Activated CD4-positive, alpha-beta T cell treated with anti-CD3 and anti-CD28 coated beads, Interleukin-2, amount 10 ng/mL, durations not matched to agents 7 days and 5 days (primary cell): ENCODE results near the gene PANX1. TPM values are rescaled to one million over a fixed set of nuclear protein-coding genes. Genes with fewer than 3 reads are reported as not detected.

ENCODE experiments used
- CTCF ChIA-PET: fragments of 350-600 bp; sonication (Branson Sonifier 250); formaldehyde crosslinking; loops from one replicate; lab custom pipeline; 2021; ENCODE audit warnings: antibody characterized with exemption; lab: Charles Lee
- POLR2A ChIA-PET: fragments of 350-600 bp; sonication (Branson Sonifier 250); formaldehyde crosslinking; loops from one replicate; lab custom pipeline; 2021; ENCODE audit warnings: antibody characterized with exemption; lab: Charles Lee
- DNase-seq: peaks from one replicate; pipeline ENCODE4 v3.0.0-alpha.2; 2020
- H3K27ac Mint-ChIP-seq: one replicate; pipeline ENCODE4 v1.8.0; 2021; ENCODE audit warnings: mild to moderate bottlenecking, moderate library complexity, mixed read lengths
- H3K27me3 Mint-ChIP-seq: one replicate; pipeline ENCODE4 v1.8.0; 2021; ENCODE audit warnings: mixed read lengths
- H3K36me3 Mint-ChIP-seq: one replicate; pipeline ENCODE4 v1.8.0; 2021; ENCODE audit warnings: low read depth, mixed read lengths
- H3K4me1 Mint-ChIP-seq: one replicate; pipeline ENCODE4 v1.8.0; 2021; ENCODE audit warnings: mixed read lengths
- H3K4me3 Mint-ChIP-seq: one replicate; pipeline ENCODE4 v1.8.0; 2021; ENCODE audit warnings: mild to moderate bottlenecking, moderate library complexity, mixed read lengths
- H3K9me3 Mint-ChIP-seq: one replicate; pipeline ENCODE4 v1.8.0; 2021; ENCODE audit warnings: mixed read lengths
- total RNA-seq, 2 experiments: library from RNA; stranded (reverse); gene quantifications; one replicate each; pipeline ENCODE4 v1.2.3, GENCODE V29; 2021

The PANX1 gene
- total RNA-seq, 2 experiments from 2014 or later = 13.2 to 13.9 TPM

DNA sequence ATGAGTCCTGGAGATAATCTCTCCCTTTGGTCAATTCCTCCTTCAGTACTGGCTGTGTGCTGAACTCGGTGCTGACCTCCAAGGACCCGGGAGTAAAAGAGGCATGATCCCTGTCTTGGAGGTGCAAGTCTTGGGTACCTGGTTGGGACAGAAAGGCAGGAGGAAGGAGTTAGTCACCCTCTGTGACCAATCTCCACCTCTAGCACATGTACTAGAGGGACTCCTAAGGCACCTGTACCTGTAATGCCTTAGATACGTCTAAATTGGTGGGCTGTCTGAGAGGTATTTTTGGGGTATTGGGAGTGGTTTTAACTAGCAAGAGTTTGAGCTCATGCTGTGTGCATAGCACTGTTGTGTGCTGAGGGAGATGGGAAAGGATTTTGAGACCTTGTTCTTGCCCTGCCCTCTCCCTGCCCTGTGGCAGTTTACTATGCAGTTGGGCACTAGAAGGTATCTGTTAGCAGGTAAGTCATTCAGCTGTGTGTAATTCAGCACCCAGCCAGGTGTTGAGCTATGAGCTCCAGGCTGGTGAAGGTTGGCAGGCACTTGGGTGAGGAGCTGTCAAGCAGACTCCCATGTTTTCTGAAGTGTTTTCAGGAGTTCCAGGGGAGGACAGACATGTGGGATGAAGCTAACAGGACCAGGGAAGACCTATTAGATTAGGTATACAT is 2.5 kb downstream of the PANX1 start:
- Mint-ChIP-seq H3K9me3 (no peaks in the 10 kb centered on the region), H3K4me1 (peaks cover 46% of the 10 kb centered on the region), H3K27ac (no peak overlapping the region), H3K4me3 (no peak overlapping the region), H3K36me3 (peaks cover 6% of the 10 kb centered on the region), H3K27me3 (no peaks in the 10 kb centered on the region)
- ChIA-PET CTCF (no interaction called here), POLR2A (no interaction called here)
- no peak for DNase-seq

DNA sequence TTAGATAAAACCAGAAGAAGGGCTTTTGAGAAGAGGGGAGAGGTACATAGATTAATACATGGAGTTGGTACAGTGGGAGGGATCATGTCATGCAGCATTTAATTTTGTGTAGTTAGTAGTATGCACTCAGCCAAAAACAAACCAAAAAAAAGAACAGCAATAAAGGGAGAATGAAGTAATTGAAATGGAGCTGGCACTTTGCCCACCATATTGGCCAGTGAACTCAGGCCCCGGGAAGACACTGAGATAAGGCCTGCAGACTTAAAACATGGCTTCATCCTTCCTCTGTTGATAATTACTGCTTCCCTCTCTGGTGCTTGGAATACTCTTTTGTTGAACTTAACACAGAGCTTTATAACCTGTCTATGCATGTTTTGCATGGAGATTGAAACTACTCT is 3.1 kb downstream of the PANX1 start:
- POLR2A ChIA-PET = interaction anchor here (0.6 kb wide), 1 partner anchor 22 kb away, joined by 4 read pairs; no protein-coding TSS in a partner anchor

DNA sequence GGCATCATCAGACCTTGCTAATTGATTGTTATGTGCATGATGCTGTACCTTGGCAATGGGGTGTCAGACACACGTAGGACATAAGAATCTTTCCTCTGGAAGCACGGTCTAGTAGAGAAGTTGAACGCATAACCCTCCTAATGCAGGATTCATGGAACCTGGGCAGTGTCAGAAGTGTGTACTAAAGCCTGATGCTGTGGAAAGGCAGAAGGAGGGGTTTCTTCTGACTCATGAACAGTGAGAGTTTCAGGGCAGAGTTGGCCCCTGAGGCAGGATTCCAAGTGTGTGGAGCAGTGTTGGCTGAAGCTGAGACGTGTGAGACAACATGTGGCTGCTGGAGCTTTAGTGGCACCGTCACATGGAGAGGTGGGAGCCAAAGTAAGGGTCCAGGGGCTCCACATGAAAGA is 3.5 kb downstream of the PANX1 start:
- Mint-ChIP-seq H3K27ac (no peak overlapping the region), H3K27me3 (no peaks in the 10 kb centered on the region), H3K4me1 (peaks cover 49% of the 10 kb centered on the region), H3K4me3 (no peak overlapping the region), H3K9me3 (no peaks in the 10 kb centered on the region), H3K36me3 (peaks cover 10% of the 10 kb centered on the region)
- ChIA-PET CTCF (no interaction called here), POLR2A (interaction anchor here (0.6 kb wide), 1 partner anchor 21 kb away, joined by 4 read pairs; no protein-coding TSS in a partner anchor)
- DNase-seq = no peak

More for the DNA sequence above, 3.1 kb downstream of the PANX1 start:
- H3K9me3 Mint-ChIP-seq = no peaks in the 10 kb centered on the region
- H3K4me1 Mint-ChIP-seq = peaks cover 49% of the 10 kb centered on the region
- H3K4me3 Mint-ChIP-seq = no peak overlapping the region
- DNase-seq = no peak
- H3K36me3 Mint-ChIP-seq = peaks cover 9% of the 10 kb centered on the region
- CTCF ChIA-PET = no interaction called here
- H3K27ac Mint-ChIP-seq = no peak overlapping the region
- no peaks in the 10 kb centered on the region for H3K27me3 Mint-ChIP-seq

DNA sequence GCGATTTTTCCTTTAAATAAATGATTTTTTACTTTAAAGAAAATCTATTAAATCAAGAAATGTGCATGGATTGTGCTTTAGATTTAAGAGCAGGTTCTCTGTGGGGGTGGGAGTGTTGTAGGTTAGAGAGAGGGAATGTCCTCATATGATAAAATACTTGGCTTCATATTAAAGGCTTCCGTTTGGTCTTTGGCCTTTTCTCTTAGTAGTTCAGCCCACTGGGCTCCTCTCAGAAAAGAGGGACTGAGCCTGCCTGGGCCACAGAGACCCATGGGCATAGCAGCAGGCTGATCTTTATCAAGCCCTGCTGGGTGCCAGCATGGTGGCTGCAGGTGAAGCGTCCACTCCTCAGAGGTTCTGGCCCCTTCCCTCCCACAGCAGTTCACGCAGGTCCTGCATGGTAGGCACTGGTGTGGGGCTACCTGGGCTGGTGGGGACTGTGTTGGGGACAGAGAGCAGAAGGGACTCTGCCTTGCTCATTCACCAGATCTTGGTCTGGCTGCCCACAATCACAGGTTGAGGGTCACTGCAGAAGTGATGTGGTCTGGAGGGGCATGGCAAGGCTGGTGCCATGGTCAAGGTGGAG is 4.3 kb downstream of the PANX1 start:
- no peaks in the 10 kb centered on the region for H3K9me3 Mint-ChIP-seq
- POLR2A ChIA-PET = no interaction called here

DNA sequence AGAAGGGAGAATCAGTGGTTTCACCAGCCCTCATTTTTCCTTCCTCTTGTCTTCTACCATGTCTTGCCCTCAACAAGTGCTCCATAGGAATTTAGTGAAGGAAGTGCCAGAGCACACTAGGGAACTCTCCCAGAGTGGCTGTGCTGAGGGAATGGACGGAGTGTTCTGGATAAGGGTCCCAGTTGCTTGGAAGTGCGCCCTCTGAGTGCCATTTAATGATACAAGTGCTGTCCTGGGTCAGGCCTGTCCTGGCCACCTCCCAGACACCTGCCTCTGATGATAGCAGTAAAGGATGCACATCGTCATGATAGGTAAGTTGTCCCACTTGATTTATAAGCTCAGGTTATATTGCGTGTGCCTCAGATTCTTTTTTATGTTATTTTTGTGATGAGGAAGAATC is 5.1 kb downstream of the PANX1 start:
- CTCF ChIA-PET = interaction anchor here (1.4 kb wide), 1 partner anchor 11 kb away, joined by 3 read pairs; no protein-coding TSS in a partner anchor

More for the DNA sequence above, 4.3 kb downstream of the PANX1 start:
- Mint-ChIP-seq H3K27me3 (no peaks in the 10 kb centered on the region), H3K36me3 (peaks cover 10% of the 10 kb centered on the region), H3K27ac (no peak overlapping the region), H3K4me1 (peaks cover 41% of the 10 kb centered on the region), H3K4me3 (no peak overlapping the region)
- CTCF ChIA-PET = no interaction called here
- no peak for DNase-seq

DNA sequence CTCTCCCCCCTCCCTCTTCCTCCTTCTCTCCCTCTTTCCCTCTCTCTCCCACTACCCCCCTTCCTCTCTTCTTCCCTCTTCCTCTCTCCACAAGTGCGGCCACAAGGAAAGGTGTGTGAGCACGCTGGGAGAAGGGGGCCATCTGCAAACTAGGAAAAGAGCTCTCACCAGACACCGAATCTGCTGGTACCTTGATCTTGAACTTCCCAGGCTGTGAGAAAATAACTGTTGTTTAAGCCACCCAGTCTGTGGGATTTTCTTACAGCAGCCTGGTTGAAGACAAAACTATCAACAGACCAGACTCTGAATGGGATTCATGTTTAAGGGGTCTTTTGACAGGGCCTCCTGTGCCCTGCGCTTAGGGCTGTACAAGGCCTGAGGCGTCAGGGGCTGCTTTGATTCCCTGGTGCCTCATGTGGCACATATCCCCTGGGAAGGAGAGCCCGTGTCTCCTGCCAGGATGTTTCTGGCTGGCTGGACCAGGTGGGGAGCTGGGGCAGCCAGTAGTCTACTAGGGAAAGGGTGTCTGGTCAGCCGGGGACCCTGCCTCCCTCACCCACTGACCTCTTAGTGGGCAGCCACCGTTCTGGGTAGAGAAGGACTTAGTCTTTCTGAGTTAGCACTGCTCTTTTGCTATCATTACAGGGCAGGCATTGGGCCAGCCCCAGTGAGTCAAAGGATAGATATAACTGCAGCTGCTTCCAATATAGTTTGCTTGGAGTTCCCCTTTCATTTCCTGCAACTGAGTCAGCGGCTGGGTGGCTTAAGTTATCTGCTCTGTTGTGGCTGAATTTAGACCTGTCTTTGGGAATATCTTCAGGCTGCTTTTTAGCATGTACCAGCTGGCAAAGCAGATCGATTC is 6.2 kb downstream of the PANX1 start:
- ChIA-PET CTCF (interaction anchor here (1.4 kb wide), 1 partner anchor 10 kb away, joined by 3 read pairs; no protein-coding TSS in a partner anchor), POLR2A (no interaction called here)
- Mint-ChIP-seq H3K27ac (no peak overlapping the region), H3K36me3 (peaks cover 10% of the 10 kb centered on the region), H3K27me3 (no peaks in the 10 kb centered on the region), H3K4me3 (no peak overlapping the region), H3K9me3 (no peaks in the 10 kb centered on the region), H3K4me1 (peaks cover 34% of the 10 kb centered on the region)
- no peak for DNase-seq

More for the DNA sequence above, 5.1 kb downstream of the PANX1 start:
- no peak overlapping the region for H3K27ac Mint-ChIP-seq
- POLR2A ChIA-PET = no interaction called here
- no peak for DNase-seq
- H3K4me3 Mint-ChIP-seq = no peak overlapping the region
- no peaks in the 10 kb centered on the region for H3K27me3 Mint-ChIP-seq
- H3K9me3 Mint-ChIP-seq = no peaks in the 10 kb centered on the region
- H3K4me1 Mint-ChIP-seq = peaks cover 34% of the 10 kb centered on the region
- H3K36me3 Mint-ChIP-seq = peaks cover 10% of the 10 kb centered on the region

DNA sequence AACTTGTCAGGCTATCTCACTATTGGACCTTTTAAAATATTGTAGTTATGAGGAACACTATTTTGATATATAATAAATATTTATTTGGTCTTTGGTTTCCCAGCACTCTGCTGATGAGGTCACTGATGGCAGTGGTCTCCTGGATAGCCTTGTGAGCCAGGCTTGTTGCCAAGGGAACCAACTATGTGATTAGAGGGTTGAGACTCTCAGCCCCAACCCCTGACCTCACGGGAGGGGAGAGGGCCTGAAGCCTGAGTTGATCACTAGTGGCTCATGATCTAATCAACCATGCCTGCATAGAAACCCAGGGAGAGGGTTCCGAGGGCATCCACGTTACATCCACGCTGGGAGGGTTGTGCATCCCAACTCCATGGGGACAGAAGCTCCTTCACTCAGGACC is 10.8 kb downstream of the PANX1 start:
- Mint-ChIP-seq H3K27me3 (no peaks in the 10 kb centered on the region), H3K36me3 (peaks cover 10% of the 10 kb centered on the region), H3K27ac (no peak overlapping the region), H3K4me1 (peaks cover 32% of the 10 kb centered on the region), H3K9me3 (no peaks in the 10 kb centered on the region), H3K4me3 (no peak overlapping the region)
- ChIA-PET CTCF (interaction anchor here (1.3 kb wide), 1 partner anchor 11 kb away, joined by 6 read pairs; the partner anchor contains the start of gene PANX1), POLR2A (no interaction called here)
- no peak for DNase-seq

DNA sequence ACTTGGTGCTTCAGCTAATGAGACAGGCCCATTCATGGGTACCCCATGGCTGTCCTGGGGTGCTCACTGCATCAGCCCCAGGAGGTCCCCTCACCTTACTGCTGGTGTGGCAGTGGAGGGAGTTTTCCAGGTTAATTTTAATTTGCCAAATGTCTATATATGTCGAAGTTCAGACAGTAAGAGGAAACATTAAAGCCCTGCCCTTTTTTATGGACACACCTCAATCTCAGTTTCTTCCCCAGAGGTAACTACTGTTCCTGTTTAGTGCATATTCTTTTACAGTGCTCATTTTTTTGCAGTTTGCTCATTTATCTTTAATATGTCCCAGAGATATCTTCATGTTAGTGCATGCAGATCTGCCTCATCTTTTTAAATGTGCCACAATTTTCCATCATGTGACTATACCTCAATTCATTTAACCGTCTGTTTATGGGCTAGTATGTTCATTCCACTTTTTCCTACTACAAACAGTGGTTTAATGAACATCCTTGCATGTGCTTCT is 11.6 kb downstream of the PANX1 start:
- no peak for DNase-seq
- ChIA-PET CTCF (no interaction called here), POLR2A (no interaction called here)
- Mint-ChIP-seq H3K4me3 (no peak overlapping the region), H3K4me1 (peaks cover 25% of the 10 kb centered on the region), H3K36me3 (peaks cover 10% of the 10 kb centered on the region), H3K27ac (no peak overlapping the region), H3K27me3 (no peaks in the 10 kb centered on the region), H3K9me3 (no peaks in the 10 kb centered on the region)

DNA sequence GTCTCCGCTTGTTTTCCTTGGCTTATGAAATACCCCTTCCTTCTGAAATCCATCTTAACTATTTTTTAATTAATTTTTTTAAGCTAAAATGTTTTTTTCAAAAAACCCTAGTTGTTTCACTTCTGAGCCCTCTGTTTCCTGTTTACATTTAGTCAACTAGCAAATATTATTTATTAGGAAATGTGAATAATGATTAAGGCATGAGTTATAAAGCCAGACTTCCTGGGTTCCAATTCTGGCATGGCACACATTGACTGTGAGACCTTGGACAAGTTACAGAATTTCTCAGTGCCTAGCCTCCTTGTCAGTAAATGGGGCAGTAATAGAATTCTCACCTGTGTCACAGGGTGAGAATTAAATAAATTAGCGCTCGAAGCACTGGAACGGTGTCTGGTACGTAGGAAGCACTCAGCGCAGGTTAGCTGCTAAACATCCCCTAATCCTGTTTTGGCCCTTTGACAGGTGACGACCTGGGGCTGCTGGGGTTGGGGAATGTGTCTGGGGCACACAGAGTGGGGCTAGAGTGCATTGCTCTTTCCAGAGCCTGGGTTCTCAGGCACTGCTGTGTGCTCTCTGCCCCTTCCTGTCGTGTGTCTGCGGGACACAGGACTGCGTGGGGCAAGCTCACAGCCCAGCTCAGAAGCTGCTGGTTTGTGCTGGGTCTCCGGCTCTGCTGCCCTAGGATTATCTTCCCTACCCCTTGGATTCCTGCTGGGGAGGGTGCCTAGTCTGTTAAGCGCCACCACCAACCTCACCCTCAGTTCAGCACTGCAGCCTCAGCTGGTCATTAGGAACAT is 13.1 kb downstream of the PANX1 start:
- POLR2A ChIA-PET = no interaction called here
- no peak for DNase-seq
- no peak overlapping the region for H3K27ac Mint-ChIP-seq
- no peaks in the 10 kb centered on the region for H3K9me3 Mint-ChIP-seq
- peaks cover 2% of the 10 kb centered on the region for H3K36me3 Mint-ChIP-seq
- H3K4me1 Mint-ChIP-seq = peaks cover 18% of the 10 kb centered on the region
- no peaks in the 10 kb centered on the region for H3K27me3 Mint-ChIP-seq
- no peak overlapping the region for H3K4me3 Mint-ChIP-seq
- CTCF ChIA-PET = interaction anchor here (1.4 kb wide), 1 partner anchor 12 kb away, joined by 5 read pairs; no protein-coding TSS in a partner anchor

DNA sequence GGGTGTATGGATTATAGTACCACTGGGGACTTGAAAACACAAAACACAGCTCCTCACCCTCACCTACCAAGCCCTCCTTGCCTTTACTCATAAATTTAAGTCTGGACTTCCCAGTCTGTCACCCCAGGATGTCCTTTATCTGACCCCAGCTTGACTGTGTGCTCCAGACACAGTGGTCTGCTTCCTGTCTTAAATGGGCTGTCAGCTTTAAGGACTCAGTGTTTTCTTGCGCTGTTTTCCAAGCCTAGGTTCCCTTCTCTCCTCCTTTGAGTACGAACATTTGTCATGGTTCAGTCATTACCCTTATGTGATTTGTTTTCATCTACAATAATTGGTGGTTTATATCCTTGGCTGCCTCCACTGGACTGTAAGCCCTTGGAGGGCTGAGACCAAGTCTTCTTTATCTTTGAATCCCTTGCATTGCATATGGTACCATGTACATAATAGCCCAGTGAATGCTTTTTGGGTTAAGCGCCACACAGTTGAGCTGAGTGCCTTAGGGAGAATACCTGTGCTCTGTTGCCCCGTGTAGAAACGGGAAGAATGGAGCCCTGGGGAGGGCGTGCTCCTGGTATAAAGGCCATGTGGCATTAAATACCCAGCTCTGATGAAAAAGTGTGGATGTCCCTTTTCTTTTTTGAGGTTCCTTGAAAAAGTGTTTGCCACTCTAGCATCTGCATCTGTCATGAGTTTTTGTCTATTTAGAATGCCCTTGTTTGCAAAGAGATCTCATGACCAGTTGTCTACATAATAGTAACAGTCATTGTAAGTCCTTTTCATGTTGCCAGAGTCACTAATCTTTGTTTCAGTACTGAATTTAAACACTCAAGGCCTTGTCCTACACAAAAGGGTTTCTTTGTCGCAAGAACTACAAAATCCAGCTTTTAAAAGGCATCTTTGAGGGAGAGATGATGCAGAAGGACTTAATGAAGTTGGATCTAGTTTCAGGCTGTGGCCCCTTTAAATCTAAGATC is 14.0 kb downstream of the PANX1 start:
- ChIA-PET CTCF (interaction anchor here (1.4 kb wide), 1 partner anchor 11 kb away, joined by 5 read pairs; no protein-coding TSS in a partner anchor), POLR2A (no interaction called here)
- Mint-ChIP-seq H3K36me3 (no peaks in the 10 kb centered on the region), H3K27ac (no peak overlapping the region), H3K9me3 (no peaks in the 10 kb centered on the region), H3K4me1 (peaks cover 21% of the 10 kb centered on the region), H3K4me3 (no peak overlapping the region), H3K27me3 (no peaks in the 10 kb centered on the region)
- no peak for DNase-seq

DNA sequence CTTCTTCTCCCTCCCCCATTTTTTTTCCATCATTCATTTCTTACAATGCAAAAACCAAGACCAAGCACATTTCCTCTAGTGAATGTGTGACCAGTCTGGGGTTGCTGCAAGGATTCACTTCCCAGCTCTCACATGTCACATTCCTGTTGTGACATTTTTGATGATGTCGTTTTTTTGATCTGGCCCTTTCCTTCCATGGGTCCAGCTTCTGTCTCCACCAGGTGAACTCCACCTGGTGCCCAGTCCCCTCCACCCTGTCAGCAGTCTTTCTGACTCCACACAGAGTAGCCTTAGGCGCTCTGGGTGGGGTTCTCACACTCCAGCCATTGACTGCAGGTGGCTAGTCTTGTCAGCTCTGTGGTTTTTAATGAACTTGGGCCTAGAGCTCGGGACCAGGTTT is 15.6 kb downstream of the PANX1 start:
- ChIA-PET CTCF (no interaction called here), POLR2A (no interaction called here)
- Mint-ChIP-seq H3K4me3 (no peak overlapping the region), H3K4me1 (peaks cover 35% of the 10 kb centered on the region), H3K36me3 (no peaks in the 10 kb centered on the region), H3K27me3 (no peaks in the 10 kb centered on the region), H3K9me3 (no peaks in the 10 kb centered on the region), H3K27ac (no peak overlapping the region)
- DNase-seq = no peak
